Right renal pelvis (tissue), 4 donors: ENCODE results near the gene NUB1. TPM values are rescaled to one million over a fixed set of nuclear protein-coding genes. Genes with fewer than 3 reads are reported as not detected.

ENCODE experiments used
- DNase-seq, 4 donors: peaks; one replicate each; pipeline ENCODE4 v3.0.0-alpha.2; 2013; ENCODE audit warnings: low read depth in 4 of 4, low spot score in 3 of 4, missing footprints in 1 of 4
- polyA plus RNA-seq, 4 donors: library from polyadenylated mRNA; unstranded; fragments of 120-200 nt; gene quantifications; one replicate each; pipeline ENCODE4 v1.2.1, GENCODE V29; 2013; ENCODE audit not compliant: insufficient read length in 4 of 4

NUB1 gene
- polyA plus RNA-seq, 4 donors, result 70.4 to 94.1 (median 91.9) TPM

DNA sequence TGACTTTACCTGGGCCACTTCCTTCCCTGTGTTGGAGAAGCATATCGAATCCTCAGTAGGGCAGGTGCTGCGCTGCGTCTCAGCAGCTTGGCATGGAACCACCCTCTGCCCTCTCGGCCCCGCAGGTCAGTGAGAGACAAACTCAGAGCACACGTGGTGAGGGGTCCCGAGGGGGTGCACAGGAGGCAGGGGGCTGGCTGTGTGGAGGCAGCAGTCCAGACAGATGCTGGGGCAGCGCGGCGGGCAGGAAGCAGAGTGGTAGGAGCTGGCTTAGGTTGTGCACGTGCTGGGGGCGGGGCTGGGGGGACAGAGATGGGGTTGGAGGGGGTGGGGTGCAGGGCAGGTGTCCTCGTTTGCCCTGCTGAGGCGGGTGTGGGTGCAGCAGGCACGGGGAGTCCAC is 33.1 kb downstream of the NUB1 start:
- DNase-seq, result no peak

GRCh38 chr7:151375530-151376217 is 34.1 kb downstream of the NUB1 start:
- DNase-seq, result no peak

GRCh38 chr7:151376218-151376902 is 34.7 kb downstream of the NUB1 start:
- no peak for DNase-seq

- no peak for DNase-seq
Observed at GRCh38 chr7:151377406-151377805, 35.8 kb downstream of the NUB1 start.

GRCh38 chr7:151378011-151378410 is 36.4 kb downstream of the NUB1 start:
- no peak for DNase-seq

GRCh38 chr7:151378496-151379192 is 37.0 kb downstream of the NUB1 start:
- no peak for DNase-seq

GRCh38 chr7:151379193-151379520 is 37.5 kb downstream of the NUB1 start:
- no peak for DNase-seq

DNA sequence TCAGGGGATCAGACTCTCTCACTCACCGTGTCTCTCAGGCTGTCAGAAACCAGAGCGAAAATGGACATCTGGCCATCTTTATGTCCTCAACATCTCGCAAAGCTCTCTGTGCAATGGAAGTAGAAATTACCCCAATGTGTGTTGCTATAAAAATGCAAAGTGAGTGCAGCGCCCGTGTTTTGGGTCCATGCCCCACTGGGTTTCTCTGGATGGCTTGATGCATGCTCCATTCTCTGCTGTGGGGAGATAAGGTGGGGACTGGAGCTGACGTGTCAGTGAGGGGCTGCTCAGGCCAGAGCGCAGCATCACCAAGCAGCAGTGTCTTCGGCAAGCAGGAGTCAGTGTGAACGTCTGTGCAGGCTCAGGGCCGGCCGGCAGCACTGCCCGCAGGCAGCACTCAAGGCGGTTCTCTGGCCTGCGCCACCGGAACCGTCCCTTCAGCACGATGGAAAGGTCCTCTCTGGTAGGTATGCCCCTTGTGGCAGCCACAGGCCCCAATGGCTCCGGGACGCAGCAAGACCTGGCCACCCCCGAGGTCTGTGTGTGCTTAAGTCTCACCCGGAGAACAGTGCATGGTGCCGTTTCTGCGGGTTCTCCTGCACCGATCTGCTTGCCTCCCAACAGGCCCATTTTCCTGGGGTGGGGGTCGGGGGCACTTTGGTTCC is 38.1 kb downstream of the NUB1 start:
- no peak for DNase-seq

DNA sequence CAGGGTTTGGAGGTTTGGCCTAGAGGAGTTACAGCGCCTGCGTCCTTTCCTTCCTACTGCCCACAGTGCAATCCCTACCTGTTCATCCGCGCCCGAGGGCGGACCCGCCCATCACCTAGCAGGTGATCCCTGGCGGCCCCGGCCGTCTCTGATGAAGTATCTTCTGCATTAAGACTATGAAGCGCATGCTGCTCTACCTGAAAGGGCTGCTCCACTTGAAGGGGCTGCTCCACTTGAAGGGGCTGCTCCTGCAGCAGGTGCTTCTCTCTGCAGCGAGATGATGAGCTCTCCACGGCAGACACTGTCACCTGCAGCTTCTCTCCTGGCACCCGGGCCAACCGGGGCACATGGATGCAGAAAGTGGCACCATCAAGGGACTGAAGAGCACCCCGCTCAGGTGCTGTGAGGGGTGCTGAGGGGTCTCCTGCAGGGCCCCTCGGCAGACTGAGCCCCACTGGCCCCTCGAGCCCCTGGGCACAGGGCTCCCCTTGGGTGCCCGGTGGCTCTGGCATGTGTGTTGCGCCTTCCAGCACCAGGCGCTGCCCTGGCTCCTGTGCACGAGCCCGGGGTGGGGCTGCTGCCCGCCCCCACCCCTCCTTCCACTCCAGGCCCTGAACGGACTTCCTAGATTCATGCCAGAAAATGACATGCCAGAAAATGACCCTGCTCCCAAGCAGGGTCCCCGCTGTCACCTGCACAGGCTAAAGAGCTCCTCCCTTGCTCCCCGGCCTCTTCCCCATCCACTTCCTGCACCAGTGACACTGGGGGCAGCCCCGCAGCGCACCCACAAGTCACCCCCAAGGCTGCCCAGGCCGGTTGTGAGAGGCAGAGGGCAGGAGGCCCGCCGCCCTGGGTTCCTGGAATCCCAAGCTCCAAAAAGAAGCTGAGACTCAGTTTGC is 38.8 kb downstream of the NUB1 start:
- DNase-seq, result no peak

DNA sequence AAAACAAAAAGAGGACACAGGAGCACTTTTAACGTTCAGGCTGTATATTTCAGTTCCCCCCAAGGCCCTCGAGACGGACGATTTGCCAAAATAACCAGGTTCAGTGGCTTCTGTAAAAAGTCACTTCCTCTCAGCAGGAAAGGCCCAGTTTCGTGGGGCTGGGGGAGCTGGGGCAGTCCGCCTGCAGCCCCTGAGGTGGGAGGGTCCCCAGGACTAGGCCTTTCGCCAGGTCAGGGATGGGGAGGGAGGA is 39.4 kb downstream of the NUB1 start:
- DNase-seq, result no peak

DNA sequence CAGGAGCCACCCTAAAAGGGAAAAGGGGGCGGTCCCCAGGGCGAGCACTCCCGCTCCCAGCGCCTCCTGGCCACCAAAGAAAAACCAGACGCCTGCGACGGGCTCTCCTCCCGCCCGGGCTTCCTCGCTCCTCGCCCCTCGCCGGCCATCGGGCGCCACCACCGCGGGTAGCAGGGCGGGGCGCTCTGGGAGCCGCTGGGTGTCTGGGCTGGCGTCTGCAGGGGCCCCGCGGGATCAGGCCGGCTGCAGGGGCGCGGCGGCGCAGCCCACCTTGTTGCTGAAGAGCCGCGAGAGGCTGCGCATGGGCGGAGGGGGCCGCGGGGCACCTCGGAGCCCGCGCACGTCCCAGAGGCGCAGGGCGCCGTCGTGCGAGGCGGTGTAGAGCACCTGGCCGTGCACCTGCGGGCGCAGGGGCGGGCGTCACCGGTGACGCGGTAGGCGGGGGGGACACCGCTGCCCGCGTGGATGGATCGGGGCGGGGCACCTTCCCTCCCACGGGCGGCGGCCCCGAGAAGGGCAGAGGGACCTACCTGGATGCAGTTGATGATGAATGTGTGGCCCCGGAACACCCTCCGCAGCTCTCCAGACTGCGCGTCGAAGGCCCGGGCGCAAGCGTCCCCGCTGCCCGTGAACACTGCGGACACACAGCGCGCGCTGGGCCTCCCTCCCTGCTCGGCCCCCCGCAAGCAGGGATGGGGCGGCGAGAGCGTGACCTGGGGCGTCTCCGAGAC is 39.9 kb downstream of the NUB1 start:
- DNase-seq, result no peak

GRCh38 chr7:151382079-151382885 is 40.7 kb downstream of the NUB1 start:
- DNase-seq, result no peak

DNA sequence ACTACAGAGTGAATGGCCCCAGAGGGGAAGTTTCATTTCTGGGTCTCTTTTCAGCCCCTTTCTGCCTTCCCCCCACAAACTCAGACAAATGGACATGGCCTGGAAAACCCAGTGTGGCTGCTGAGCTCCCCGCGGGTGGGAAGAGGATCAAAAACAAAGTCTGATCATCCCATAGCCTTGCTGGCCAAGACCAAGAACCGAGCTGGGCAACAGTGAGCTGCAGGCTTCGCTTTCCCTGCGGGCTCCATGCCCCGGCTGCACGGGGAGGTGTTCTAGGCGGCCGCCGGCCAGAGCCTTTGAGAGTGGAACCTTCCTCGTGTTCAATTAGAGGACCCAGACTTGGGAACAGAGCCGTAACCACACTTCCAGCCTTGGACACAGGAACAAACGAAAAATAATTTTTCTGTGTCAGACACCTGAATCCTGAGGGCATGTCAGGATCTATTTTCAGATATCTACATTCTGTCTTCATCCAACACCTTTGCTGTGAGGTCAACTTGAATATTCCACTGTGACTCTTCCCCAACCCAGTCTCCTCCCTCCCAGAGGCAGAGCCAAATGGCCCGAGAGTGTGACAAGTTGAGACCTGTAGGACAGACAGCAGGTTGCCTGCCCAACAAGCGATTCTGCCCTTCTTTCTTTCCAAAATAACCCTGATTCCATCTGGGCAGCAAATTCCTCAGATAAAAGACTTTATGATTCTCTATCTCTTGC is 42.2 kb downstream of the NUB1 start:
- DNase-seq, result no peak

DNA sequence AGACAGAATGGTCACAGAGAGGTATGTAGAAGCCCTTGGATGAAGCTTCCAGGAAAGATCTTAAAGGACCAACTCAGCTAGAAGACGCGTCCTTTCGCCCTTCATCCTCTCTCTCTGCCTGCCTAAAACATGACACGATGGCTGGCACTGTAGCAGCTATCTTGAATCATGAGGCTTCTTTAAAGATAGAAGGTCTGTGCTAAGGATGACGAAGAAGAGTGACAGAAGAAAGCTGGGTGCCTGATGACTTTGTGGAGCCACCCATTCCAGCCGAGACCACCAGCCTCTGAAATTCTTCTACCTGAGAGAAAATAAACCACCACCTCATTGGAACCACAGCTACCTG is 42.7 kb downstream of the NUB1 start:
- no peak for DNase-seq

DNA sequence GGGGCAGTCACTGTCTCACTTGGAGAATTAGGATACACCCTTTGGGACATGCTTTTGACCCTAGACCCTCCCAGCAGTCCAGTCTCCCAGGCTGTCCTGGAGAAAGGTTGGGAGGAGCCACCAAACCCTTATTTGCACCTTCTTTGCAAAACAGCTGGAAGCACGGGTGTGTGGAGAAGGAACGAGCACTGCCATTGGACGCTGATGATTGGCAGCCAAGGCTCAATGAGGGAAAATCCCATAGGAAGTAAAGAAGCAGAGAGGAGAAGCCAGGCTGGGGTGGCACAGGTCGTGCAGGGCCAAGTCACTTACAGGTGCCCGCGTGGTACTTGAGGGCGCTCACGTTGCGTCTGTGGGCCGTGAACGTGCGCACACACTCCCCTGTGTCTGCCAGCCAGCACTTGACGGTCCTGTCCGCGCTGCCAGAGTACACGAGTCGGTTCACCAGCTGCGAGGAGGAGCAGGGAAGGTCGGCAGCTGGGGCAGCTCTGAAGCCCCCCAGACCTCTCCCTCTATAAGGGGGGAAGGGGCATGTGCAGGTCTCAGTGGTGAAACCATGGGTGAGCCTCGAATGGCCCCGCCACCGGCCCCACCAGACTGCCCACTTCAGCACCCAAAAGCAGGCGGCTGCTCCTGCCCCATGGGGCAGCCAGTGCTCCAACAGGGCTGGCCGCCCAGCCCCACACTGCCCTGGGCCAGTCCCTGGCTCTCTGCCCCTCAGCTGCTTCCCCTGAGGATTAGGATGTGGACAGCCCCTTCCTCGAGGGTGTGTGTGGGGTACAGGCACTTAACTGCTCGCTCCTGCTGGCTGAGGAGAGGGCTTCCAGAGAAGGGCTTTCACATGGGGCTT is 43.4 kb downstream of the NUB1 start:
- DNase-seq, result no peak

DNA sequence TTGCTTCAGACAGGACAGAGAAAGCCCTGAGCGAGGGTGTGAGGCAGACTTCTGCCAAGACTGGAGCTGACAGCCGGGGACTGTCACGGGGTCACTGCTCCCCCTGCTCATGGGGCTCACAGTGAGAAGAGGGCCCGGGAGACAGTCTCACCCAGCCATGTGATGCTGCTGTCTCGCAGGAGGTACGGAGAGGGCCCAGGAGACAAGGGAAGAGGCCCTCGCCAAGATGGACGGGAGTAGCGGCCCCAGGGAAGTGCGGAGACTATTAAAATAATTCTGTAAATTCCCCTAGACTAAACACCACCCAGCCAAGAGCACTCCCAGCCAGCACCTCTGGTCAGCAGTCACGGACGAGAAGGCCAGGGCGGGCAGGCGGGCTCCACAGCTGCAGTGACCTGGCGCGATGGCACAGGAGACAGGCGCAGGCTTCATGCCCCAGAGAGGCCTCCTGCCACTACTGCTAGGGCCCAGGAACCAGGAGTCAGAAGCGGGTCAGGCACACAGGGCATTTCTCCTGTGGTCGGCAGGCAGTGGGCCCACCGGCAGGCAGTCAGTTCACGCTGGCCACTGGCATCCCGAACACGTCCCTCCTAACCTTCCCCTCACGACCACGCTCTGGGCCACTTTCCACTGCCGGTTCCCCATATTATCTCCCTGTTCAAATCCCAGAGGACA is 44.2 kb downstream of the NUB1 start:
- DNase-seq, result no peak
